DOHH2 (cell line): ENCODE measurements around the gene LMO7.

Experiments used
- H3F3A ChIP-seq: fragments of 200-600 bp; sonication (generic), shearing (Covaris generic); 2 replicates; pipeline ENCODE4 v1.6.0; 2016; ENCODE audit warnings: antibody characterized with exemption, mild to moderate bottlenecking; ENCODE audit not compliant: control insufficient read depth, insufficient read depth
- H3K27ac ChIP-seq: fragments of 200-600 bp; sonication (generic); 2 replicates; pipeline ENCODE4 v1.5.1; 2014; ENCODE audit warnings: low read depth, mild to moderate bottlenecking, low read length, moderate library complexity
- H3K27me3 ChIP-seq: fragments of 200-600 bp; sonication (generic); 2 replicates; pipeline ENCODE4 v1.6.1; 2014; ENCODE audit warnings: mild to moderate bottlenecking, low read length, mixed read lengths; ENCODE audit not compliant: control insufficient read depth
- H3K36me3 ChIP-seq: fragments of 200-600 bp; sonication (generic); 2 replicates; pipeline ENCODE4 v1.6.1; 2014; ENCODE audit warnings: mild to moderate bottlenecking, low read length, moderate library complexity, mixed read lengths; ENCODE audit not compliant: control insufficient read depth
- H3K4me1 ChIP-seq: fragments of 200-600 bp; sonication (generic); 2 replicates; pipeline ENCODE4 v1.6.1; 2014; ENCODE audit warnings: mild to moderate bottlenecking, low read length, mixed read lengths; ENCODE audit not compliant: control insufficient read depth
- H3K4me2 ChIP-seq: fragments of 200-600 bp; sonication (generic); 2 replicates; pipeline ENCODE4 v1.6.0; 2014; ENCODE audit warnings: mild to moderate bottlenecking, low read length, moderate library complexity
- H3K4me3 ChIP-seq: fragments of 200-600 bp; sonication (generic); 2 replicates; pipeline ENCODE4 v1.5.1; 2014; ENCODE audit warnings: mild to moderate bottlenecking, low read length, mixed read lengths
- H3K79me2 ChIP-seq: fragments of 200-600 bp; sonication (generic); 2 replicates; pipeline ENCODE4 v1.6.1; 2014; ENCODE audit warnings: mild to moderate bottlenecking, low read length, mixed read lengths; ENCODE audit not compliant: control insufficient read depth
- H3K9me2 ChIP-seq: fragments of 200-600 bp; sonication (generic); replicated peaks from 2 replicates; pipeline ENCODE4 v1.6.1; 2014; ENCODE audit warnings: mild to moderate bottlenecking, low read length, mixed read lengths; ENCODE audit not compliant: control insufficient read depth
- H3K9me3 ChIP-seq: fragments of 200-600 bp; sonication (generic); 2 replicates; pipeline ENCODE4 v1.6.1; 2014; ENCODE audit warnings: antibody characterized with exemption, low read length, mixed read lengths; ENCODE audit not compliant: control insufficient read depth, insufficient read depth
- H4K20me1 ChIP-seq: fragments of 200-600 bp; sonication (generic); 2 replicates; pipeline ENCODE4 v1.6.0; 2014; ENCODE audit warnings: low read depth, mild to moderate bottlenecking, antibody characterized with exemption, low read length, moderate library complexity; ENCODE audit not compliant: control insufficient read depth, insufficient read depth
- CTCF ChIP-seq: fragments of 200-600 bp; sonication (generic); IDR thresholded peaks from one replicate; pipeline ENCODE4 v1.5.1; 2014; ENCODE audit warnings: antibody characterized with exemption, mild to moderate bottlenecking, low read depth, low read length; ENCODE audit not compliant: poor library complexity, severe bottlenecking
- EZH2phosphoT487 ChIP-seq: fragments of 200-600 bp; sonication (generic); IDR thresholded peaks from 2 replicates; pipeline ENCODE4 v1.6.1; 2017; ENCODE audit warnings: borderline replicate concordance, mild to moderate bottlenecking, antibody characterized with exemption, low read length, moderate library complexity, mixed read lengths

Gene LMO7

DNA sequence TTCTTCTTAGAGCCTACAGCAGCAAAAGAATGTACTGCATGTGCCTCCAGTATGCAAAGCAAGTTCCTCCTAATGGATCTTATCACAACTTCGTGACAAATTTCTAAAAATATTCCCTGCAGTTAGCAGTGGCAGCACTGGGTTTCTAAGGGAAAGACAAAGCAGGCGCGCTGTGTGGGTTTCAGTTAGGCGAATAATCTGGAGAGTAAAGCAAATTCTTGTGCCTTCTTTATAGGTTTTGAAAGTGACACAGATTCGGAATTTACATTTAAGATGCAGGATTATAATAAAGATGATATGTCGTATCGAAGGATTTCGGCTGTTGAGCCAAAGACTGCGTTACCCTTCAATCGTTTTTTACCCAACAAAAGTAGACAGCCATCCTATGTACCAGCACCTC is 167.9 kb downstream of the LMO7 start:
- TF ChIP-seq EZH2phosphoT487: no peak
- no peak for TF ChIP-seq CTCF
- Histone ChIP-seq H3K4me3 (no peak overlapping the region), H4K20me1 (no peaks in the 10 kb centered on the region), H3K27ac (no peak overlapping the region), H3F3A (no peaks in the 10 kb centered on the region), H3K9me2 (no peaks in the 10 kb centered on the region), H3K9me3 (no peaks in the 10 kb centered on the region), H3K27me3 (no peaks in the 10 kb centered on the region), H3K79me2 (no peaks in the 10 kb centered on the region), H3K36me3 (no peaks in the 10 kb centered on the region), H3K4me1 (peaks cover 4% of the 10 kb centered on the region; the same call in 1 of the 2 replicates), H3K4me2 (no peak overlapping the region)

DNA sequence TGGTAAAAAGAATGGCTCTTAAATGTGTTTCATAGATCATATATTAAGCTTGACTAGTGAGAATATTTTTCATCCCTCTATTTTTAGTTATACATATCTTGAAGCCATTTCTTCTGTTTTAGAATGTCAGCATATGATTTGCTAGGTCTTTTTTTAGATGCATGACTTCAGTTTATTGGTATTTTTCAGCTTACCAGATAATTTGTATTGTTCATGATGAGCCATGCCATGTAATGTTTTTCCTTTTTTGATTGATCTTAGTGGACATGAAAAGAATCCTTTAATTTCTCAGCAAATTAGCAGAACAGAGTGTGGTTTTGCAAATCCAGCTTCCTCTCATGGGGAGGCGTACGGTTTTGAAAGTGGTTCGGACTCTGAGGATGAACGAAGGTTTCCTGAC is 168.5 kb downstream of the LMO7 start:
- Histone ChIP-seq H3K9me3 (no peaks in the 10 kb centered on the region), H4K20me1 (no peaks in the 10 kb centered on the region), H3K36me3 (no peaks in the 10 kb centered on the region), H3K9me2 (no peaks in the 10 kb centered on the region), H3K4me2 (no peak overlapping the region), H3K4me1 (peaks cover 4% of the 10 kb centered on the region; the same call in 1 of the 2 replicates), H3K4me3 (no peak overlapping the region), H3K79me2 (no peaks in the 10 kb centered on the region), H3F3A (no peaks in the 10 kb centered on the region), H3K27ac (no peak overlapping the region), H3K27me3 (no peaks in the 10 kb centered on the region)
- no peak for TF ChIP-seq CTCF
- TF ChIP-seq EZH2phosphoT487: no peak

DNA sequence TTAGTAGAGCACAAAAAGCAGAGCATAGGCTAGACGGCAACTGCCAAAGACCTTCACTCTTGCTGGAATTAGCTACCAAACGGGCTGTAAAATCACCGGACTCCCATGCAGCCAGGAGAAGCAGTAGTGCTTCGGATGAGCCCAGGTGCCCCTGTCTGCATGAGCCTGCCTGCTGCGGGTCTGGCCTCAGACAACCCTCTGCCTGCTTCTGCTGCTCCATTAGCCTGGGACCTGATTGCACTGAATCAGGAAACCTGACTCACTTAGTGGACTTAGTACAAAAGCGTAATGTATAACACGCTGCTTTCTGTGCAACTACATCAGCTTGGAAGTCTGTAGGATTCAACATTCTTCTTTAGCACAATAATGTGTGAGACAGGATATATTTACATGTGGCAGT is 170.0 kb downstream of the LMO7 start:
- H3K4me1 ChIP-seq: peaks cover 4% of the 10 kb centered on the region; the same call in 1 of the 2 replicates
- no peaks in the 10 kb centered on the region for H4K20me1 ChIP-seq
- TF ChIP-seq EZH2phosphoT487 (no peak), CTCF (no peak)
- H3K4me3 ChIP-seq: no peak overlapping the region
- no peak overlapping the region for H3K4me2 ChIP-seq
- H3K79me2 ChIP-seq: no peaks in the 10 kb centered on the region
- no peaks in the 10 kb centered on the region for H3K9me2 ChIP-seq
- H3K27me3 ChIP-seq: no peaks in the 10 kb centered on the region
- no peaks in the 10 kb centered on the region for H3F3A ChIP-seq
- no peak overlapping the region for H3K27ac ChIP-seq
- H3K9me3 ChIP-seq: no peaks in the 10 kb centered on the region
- no peaks in the 10 kb centered on the region for H3K36me3 ChIP-seq

GRCh38 chr13:75811361-75811760 is 175.2 kb downstream of the LMO7 start:
- no peak overlapping the region for H3K4me2 ChIP-seq
- no peaks in the 10 kb centered on the region for H4K20me1 ChIP-seq
- no peak overlapping the region for H3K4me3 ChIP-seq
- H3K27me3 ChIP-seq: no peaks in the 10 kb centered on the region
- TF ChIP-seq EZH2phosphoT487: no peak
- no peaks in the 10 kb centered on the region for H3K9me2 ChIP-seq
- no peak overlapping the region for H3K27ac ChIP-seq
- no peaks in the 10 kb centered on the region for H3K4me1 ChIP-seq
- no peaks in the 10 kb centered on the region for H3K9me3 ChIP-seq
- H3K79me2 ChIP-seq: no peaks in the 10 kb centered on the region
- H3F3A ChIP-seq: no peaks in the 10 kb centered on the region
- no peaks in the 10 kb centered on the region for H3K36me3 ChIP-seq
